ENCODE data around the gene KIAA1958. TPM values are rescaled to one million over a fixed set of nuclear protein-coding genes. Genes with fewer than 3 reads are reported as not detected.
A peak's percentile ranks its signal among the peaks of the same experiment; 100 is the strongest.

KIAA1958 gene, protein sequence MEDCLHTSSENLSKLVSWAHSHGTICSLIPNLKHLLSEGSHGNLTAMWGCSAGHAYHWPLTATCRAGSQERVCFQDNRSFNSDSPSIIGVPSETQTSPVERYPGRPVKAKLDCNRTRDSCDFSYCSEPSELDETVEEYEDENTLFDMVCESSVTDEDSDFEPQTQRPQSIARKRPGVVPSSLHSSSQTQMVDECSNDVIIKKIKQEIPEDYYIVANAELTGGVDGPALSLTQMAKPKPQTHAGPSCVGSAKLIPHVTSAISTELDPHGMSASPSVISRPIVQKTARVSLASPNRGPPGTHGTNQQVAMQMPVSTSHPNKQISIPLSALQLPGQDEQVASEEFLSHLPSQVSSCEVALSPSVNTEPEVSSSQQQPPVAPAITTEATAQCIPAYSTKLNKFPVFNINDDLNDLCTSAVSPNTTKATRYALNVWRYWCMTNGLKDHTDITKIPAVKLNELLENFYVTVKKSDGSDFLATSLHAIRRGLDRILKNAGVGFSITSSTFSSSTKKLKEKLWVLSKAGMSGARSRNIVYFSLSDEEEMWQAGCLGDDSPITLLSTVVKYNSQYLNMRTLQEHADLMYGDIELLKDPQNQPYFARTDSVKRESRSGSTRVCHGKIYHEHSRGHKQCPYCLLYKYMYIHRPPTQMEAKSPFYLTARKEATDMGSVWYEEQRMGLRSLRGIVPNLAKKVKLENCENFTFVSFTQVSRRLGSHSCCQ
- 1 to 10 TPM; 2.7 to 5.7 (median 5.2) TPM for total RNA-seq

- Histone ChIP-seq H3K27me3 (no peaks in the 10 kb centered on the region), H3K4me1 (peaks cover 0 to 20% (median 4%) of the 10 kb centered on the region in 3 donors), H3K27ac (peak within 1 kb of the TSS; percentile 65 to 87 (median 84)), H3K9me3 (no peaks in the 10 kb centered on the region), H3K36me3 (no peaks in the 10 kb centered on the region), H3K4me3 (peak within 1 kb of the TSS; percentile 65 to 99 (median 94))
- 2 to 19% methylated on average over 3 to 25 of the region's 93 CpGs for WGBS, 2 donors
- intact Hi-C loops (cut with DNase I), result no loop called here
- TF ChIP-seq, protein P1, sequence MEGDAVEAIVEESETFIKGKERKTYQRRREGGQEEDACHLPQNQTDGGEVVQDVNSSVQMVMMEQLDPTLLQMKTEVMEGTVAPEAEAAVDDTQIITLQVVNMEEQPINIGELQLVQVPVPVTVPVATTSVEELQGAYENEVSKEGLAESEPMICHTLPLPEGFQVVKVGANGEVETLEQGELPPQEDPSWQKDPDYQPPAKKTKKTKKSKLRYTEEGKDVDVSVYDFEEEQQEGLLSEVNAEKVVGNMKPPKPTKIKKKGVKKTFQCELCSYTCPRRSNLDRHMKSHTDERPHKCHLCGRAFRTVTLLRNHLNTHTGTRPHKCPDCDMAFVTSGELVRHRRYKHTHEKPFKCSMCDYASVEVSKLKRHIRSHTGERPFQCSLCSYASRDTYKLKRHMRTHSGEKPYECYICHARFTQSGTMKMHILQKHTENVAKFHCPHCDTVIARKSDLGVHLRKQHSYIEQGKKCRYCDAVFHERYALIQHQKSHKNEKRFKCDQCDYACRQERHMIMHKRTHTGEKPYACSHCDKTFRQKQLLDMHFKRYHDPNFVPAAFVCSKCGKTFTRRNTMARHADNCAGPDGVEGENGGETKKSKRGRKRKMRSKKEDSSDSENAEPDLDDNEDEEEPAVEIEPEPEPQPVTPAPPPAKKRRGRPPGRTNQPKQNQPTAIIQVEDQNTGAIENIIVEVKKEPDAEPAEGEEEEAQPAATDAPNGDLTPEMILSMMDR (IDR thresholded peaks at IDR 0.05), result no peak
- TF ChIP-seq POLR2A (IDR thresholded peaks at IDR 0.05), result peak in 1 of 4 donors; percentile 61
- peak; percentile 14 for DNase-seq
These were observed at the start of gene KIAA1958 for GRCh38 chr9:112486221-112487007. TSS of gene KIAA1958 (plus strand) at chr9:112486827. CDS start at chr9:112574081, 87,254 bp downstream.

GRCh38 chr9:112437406-112437805 is 49.2 kb upstream of the KIAA1958 start:
- no peaks in the 10 kb centered on the region for H3K9me3 ChIP-seq
- peaks cover 0 to 44% (median 0%) of the 10 kb centered on the region in 3 donors for H3K36me3 ChIP-seq
- H3K27me3 ChIP-seq, result no peaks in the 10 kb centered on the region
- peaks cover 0 to 25% (median 0%) of the 10 kb centered on the region in 3 donors for H3K4me1 ChIP-seq
- 93 to 100% methylated on average over 2 of the region's 2 CpGs for WGBS, 2 donors
- no peak for DNase-seq
- H3K4me3 ChIP-seq, result no peak overlapping the region
- no peak for TF ChIP-seq POLR2A (IDR thresholded peaks at IDR 0.05)
- TF ChIP-seq, protein P1 (IDR thresholded peaks at IDR 0.05), result no peak
- no peak overlapping the region for H3K27ac ChIP-seq
- intact Hi-C loops (cut with DNase I), result no loop called here

- peaks cover 0 to 12% (median 0%) of the 10 kb centered on the region in 3 donors for H3K4me1 ChIP-seq
- no peak for DNase-seq
- no peaks in the 10 kb centered on the region for H3K27me3 ChIP-seq
- intact Hi-C loops (cut with DNase I), result no loop called here
- no peaks in the 10 kb centered on the region for H3K9me3 ChIP-seq
- TF ChIP-seq, protein P1 (IDR thresholded peaks at IDR 0.05), result no peak
- peaks cover 0 to 41% (median 0%) of the 10 kb centered on the region in 3 donors for H3K36me3 ChIP-seq
- 87 to 100% methylated on average over 2 of the region's 2 CpGs for WGBS, 2 donors
- H3K4me3 ChIP-seq, result no peak overlapping the region
- no peak overlapping the region for H3K27ac ChIP-seq
These were observed 47.5 kb upstream of the KIAA1958 start for GRCh38 chr9:112439171-112439570.

- intact Hi-C loops (cut with DNase I), result no loop called here
- Histone ChIP-seq H3K9me3 (no peaks in the 10 kb centered on the region), H3K27ac (peak overlapping the region in 1 of 4 donors; percentile 10), H3K4me3 (no peak overlapping the region), H3K36me3 (peaks cover 0 to 44% (median 0%) of the 10 kb centered on the region in 3 donors), H3K27me3 (no peaks in the 10 kb centered on the region), H3K4me1 (peaks cover 0 to 7% (median 0%) of the 10 kb centered on the region in 3 donors)
- TF ChIP-seq POLR2A (IDR thresholded peaks at IDR 0.05), result no peak
- TF ChIP-seq, protein P1 (IDR thresholded peaks at IDR 0.05), result no peak
- WGBS, 2 donors, result 83 to 94% methylated on average over 2 of the region's 2 CpGs
- no peak for DNase-seq
These were observed 46.8 kb upstream of the KIAA1958 start for GRCh38 chr9:112439825-112440224.

Data from esophagus squamous epithelium (tissue), 5 donors.